B cell (primary cell): Measurements from ENCODE around the gene CYB5RL. TPM values are rescaled to one million over a fixed set of nuclear protein-coding genes. Genes with fewer than 3 reads are reported as not detected.

Experiments used
- ATAC-seq: fragments of 200-7000 bp; cut with Tn5 transposase; one replicate; pipeline ENCODE4 v1.10.0; 2021; ENCODE audit warnings: low read depth, mild to moderate bottlenecking, moderate number of reproducible peaks, moderate library complexity
- CTCF ChIA-PET: fragments of 350-600 bp; sonication (Branson Sonifier 250); formaldehyde crosslinking; loops from one replicate; lab custom pipeline; 2021; ENCODE audit warnings: antibody characterized with exemption, inconsistent platforms; lab: Charles Lee
- POLR2A ChIA-PET: fragments of 350-600 bp; sonication (Branson Sonifier 250); formaldehyde crosslinking; loops from one replicate; lab custom pipeline; 2021; ENCODE audit warnings: antibody characterized with exemption; lab: Charles Lee
- DNase-seq: peaks from one replicate; pipeline ENCODE4 v3.0.0; 2013
- H2AFZ ChIP-seq: 2 replicates; pipeline ENCODE4 v1.6.1; 2012; ENCODE audit warnings: mild to moderate bottlenecking, low read depth, low read length; ENCODE audit not compliant: insufficient read depth, poor library complexity, severe bottlenecking
- H3K27ac ChIP-seq, 2 donors: 1 replicate in 1 of 2; 2 replicates in 1 of 2; pipeline ENCODE4 v1.5.1; 2012 to 2013; ENCODE audit warnings: low read length in 2 of 2, mild to moderate bottlenecking in 2 of 2, moderate library complexity in 1 of 2
- H3K27me3 ChIP-seq, 4 experiments: fragments of 200-600 bp in 1 of 4; sonication (generic) in 1 of 4; replicated peaks in 1 of 4; 1 replicate in 2 of 4; 2 replicates in 2 of 4; pipeline versions ENCODE4 v1.6.1 to v1.7.0; 2013 to 2016; ENCODE audit warnings: low read length in 3 of 4, mild to moderate bottlenecking in 2 of 4, mixed read lengths in 1 of 4, moderate library complexity in 1 of 4; ENCODE audit not compliant: insufficient read depth in 4 of 4, control insufficient read depth in 3 of 4; ENCODE audit errors: control extremely low read depth in 1 of 4
- H3K36me3 ChIP-seq, 2 experiments: replicated peaks in 1 of 2; 1 replicate in 1 of 2; 2 replicates in 1 of 2; pipeline versions ENCODE4 v1.6.1 to v1.7.1; 2013; ENCODE audit warnings: low read length in 1 of 2; ENCODE audit not compliant: insufficient read depth in 2 of 2, control insufficient read depth in 1 of 2; ENCODE audit errors: control extremely low read depth in 1 of 2, extremely low read depth in 1 of 2
- H3K4me1 ChIP-seq, 2 donors: fragments of 200-600 bp in 1 of 2; sonication (generic) in 1 of 2; 1 replicate in 1 of 2; 2 replicates in 1 of 2; pipeline versions ENCODE4 v1.5.1 to v1.6.1; 2013 to 2017; ENCODE audit warnings: low read length in 2 of 2; ENCODE audit not compliant: control insufficient read depth in 2 of 2, insufficient read depth in 2 of 2
- H3K4me2 ChIP-seq: replicated peaks from 2 replicates; pipeline ENCODE3; 2012; ENCODE audit warnings: mild to moderate bottlenecking, low read depth, low read length; ENCODE audit not compliant: poor library complexity, severe bottlenecking
- H3K4me3 ChIP-seq, 5 experiments: fragments of 200-600 bp in 1 of 5; sonication (generic) in 1 of 5; 1 replicate in 3 of 5; 2 replicates in 2 of 5; pipeline versions ENCODE4 v1.5.1 to v1.7.0; 2011 to 2016; ENCODE audit warnings: low read length in 4 of 5, mild to moderate bottlenecking in 4 of 5, low read depth in 2 of 5, control low read depth in 1 of 5, moderate library complexity in 1 of 5; ENCODE audit not compliant: insufficient read depth in 1 of 5; ENCODE audit errors: control extremely low read depth in 1 of 5, extremely low read depth in 1 of 5
- H3K79me2 ChIP-seq: fragments of 200-600 bp; sonication (generic); one replicate; pipeline ENCODE4 v1.6.0; 2016; ENCODE audit warnings: low read length; ENCODE audit not compliant: control insufficient read depth, insufficient read depth
- H3K9ac ChIP-seq: fragments of 200-600 bp; sonication (generic); 2 replicates; pipeline ENCODE4 v1.6.1; 2017; ENCODE audit warnings: mild to moderate bottlenecking, low read length, moderate library complexity
- H3K9me3 ChIP-seq, 3 donors: one replicate each; pipeline versions ENCODE4 v1.6.1 to v1.7.1; 2013; ENCODE audit warnings: low read length in 2 of 3; ENCODE audit not compliant: control insufficient read depth in 2 of 3, insufficient read depth in 1 of 3; ENCODE audit errors: control extremely low read depth in 1 of 3
- H4K20me1 ChIP-seq: 2 replicates; pipeline ENCODE4 v1.6.0; 2012; ENCODE audit warnings: mild to moderate bottlenecking, low read length; ENCODE audit not compliant: insufficient read depth, control insufficient read depth, poor library complexity, severe bottlenecking
- H3K27ac Mint-ChIP-seq: one replicate; pipeline ENCODE4 v1.8.0; 2021; ENCODE audit warnings: mixed read lengths
- H3K27me3 Mint-ChIP-seq: one replicate; pipeline ENCODE4 v1.8.0; 2021; ENCODE audit warnings: mixed read lengths
- H3K4me1 Mint-ChIP-seq: one replicate; pipeline ENCODE4 v1.8.0; 2021; ENCODE audit warnings: mixed read lengths
- H3K4me3 Mint-ChIP-seq: one replicate; pipeline ENCODE4 v1.8.0; 2021; ENCODE audit warnings: mixed read lengths
- H3K9me3 Mint-ChIP-seq: one replicate; pipeline ENCODE4 v1.8.0; 2022; ENCODE audit warnings: mixed read lengths; ENCODE audit not compliant: insufficient read depth
- CTCF ChIP-seq: fragments of 200-600 bp; IDR thresholded peaks from one replicate; pipeline ENCODE4 v1.8.0; 2022; ENCODE audit warnings: antibody characterized with exemption, mild to moderate bottlenecking
- EZH2 ChIP-seq: IDR thresholded peaks from 2 replicates; pipeline ENCODE4 v1.6.1; 2012; ENCODE audit warnings: borderline replicate concordance, low read depth, mild to moderate bottlenecking, moderate library complexity, low read length; ENCODE audit not compliant: insufficient read depth, poor library complexity, severe bottlenecking
- WGBS: methylation state at CpG from one replicate; pipeline ENCODE4 v1.1.5; 2013; ENCODE audit warnings: missing lambda C conversion rate; ENCODE audit not compliant: insufficient coverage; 5-methylcytosine and 5-hydroxymethylcytosine counted together
- intact Hi-C: fragments of 100-400 bp; cut with micrococcal nuclease; formaldehyde crosslinking; loops from one replicate; pipeline ENCODE4 v1.10.0; 2022
- polyA plus RNA-seq: library from polyadenylated mRNA; depleted of rRNA; stranded (reverse); fragments of >200 nt; gene quantifications from 2 replicates; pipeline ENCODE4 v1.2.3, GENCODE V29; 2012
- total RNA-seq, 2 donors: library from RNA; stranded (reverse); fragments of 120-200 nt in 1 of 2; gene quantifications; 1 replicate in 1 of 2; 2 replicates in 1 of 2; pipeline versions ENCODE4 v1.2.3 to v1.2.4, GENCODE V29; 2013 to 2022

Gene CYB5RL
- total and polyA plus RNA-seq, 2 donors (not counting 1 experiment from before 2014, with no cell fraction given) = 7.9 to 12.4 TPM

GRCh38 chr1:54220004-54220811, 20.4 kb upstream of the CYB5RL start:
- POLR2A ChIA-PET = no interaction called here
- CTCF ChIA-PET = no interaction called here
- Histone ChIP-seq H2AFZ (no peak overlapping the region), H3K9ac (no peak overlapping the region), H3K4me3 (no peak overlapping the region), H3K79me2 (no peaks in the 10 kb centered on the region), H3K4me1 (no peaks in the 10 kb centered on the region), H3K9me3 (no peaks in the 10 kb centered on the region), H3K4me2 (no peak overlapping the region), H3K27me3 (no peaks in the 10 kb centered on the region), H3K36me3 (peaks cover 0 to 52% of the 10 kb centered on the region in 2 experiments), H3K27ac (no peak overlapping the region), H4K20me1 (no peaks in the 10 kb centered on the region)
- ATAC-seq (no peak), DNase-seq (no peak)
- no peak overlapping the region for H3K4me3 Mint-ChIP-seq
- WGBS = 71% methylated on average over 12 of the region's 18 CpGs
- H3K4me1 Mint-ChIP-seq = no peaks in the 10 kb centered on the region
- intact Hi-C loops = no loop called here
- TF ChIP-seq CTCF (no peak), EZH2 (no peak)
- H3K27me3 Mint-ChIP-seq = no peaks in the 10 kb centered on the region
- no peaks in the 10 kb centered on the region for H3K9me3 Mint-ChIP-seq
- H3K27ac Mint-ChIP-seq = no peak overlapping the region

GRCh38 chr1:54219688-54220003, 19.8 kb upstream of the CYB5RL start:
- Histone ChIP-seq H3K27me3 (no peaks in the 10 kb centered on the region), H3K4me3 (no peak overlapping the region), H3K4me1 (no peaks in the 10 kb centered on the region), H2AFZ (no peak overlapping the region), H4K20me1 (no peaks in the 10 kb centered on the region), H3K79me2 (no peaks in the 10 kb centered on the region), H3K36me3 (peaks cover 0 to 58% of the 10 kb centered on the region in 2 experiments), H3K27ac (no peak overlapping the region), H3K9ac (no peak overlapping the region), H3K9me3 (no peaks in the 10 kb centered on the region), H3K4me2 (no peak overlapping the region)
- intact Hi-C loops = no loop called here
- H3K27me3 Mint-ChIP-seq = no peaks in the 10 kb centered on the region
- DNase-seq (no peak), ATAC-seq (no peak)
- H3K9me3 Mint-ChIP-seq = no peaks in the 10 kb centered on the region
- H3K4me3 Mint-ChIP-seq = no peak overlapping the region
- H3K27ac Mint-ChIP-seq = peak overlapping the region; percentile 35
- ChIA-PET CTCF (no interaction called here), POLR2A (no interaction called here)
- no peak for TF ChIP-seq EZH2
- TF ChIP-seq CTCF = no peak
- WGBS = 100% methylated on average over 2 of the region's 3 CpGs
- no peaks in the 10 kb centered on the region for H3K4me1 Mint-ChIP-seq
